ENCODE results near the gene AQP1.

AQP1 gene

DNA sequence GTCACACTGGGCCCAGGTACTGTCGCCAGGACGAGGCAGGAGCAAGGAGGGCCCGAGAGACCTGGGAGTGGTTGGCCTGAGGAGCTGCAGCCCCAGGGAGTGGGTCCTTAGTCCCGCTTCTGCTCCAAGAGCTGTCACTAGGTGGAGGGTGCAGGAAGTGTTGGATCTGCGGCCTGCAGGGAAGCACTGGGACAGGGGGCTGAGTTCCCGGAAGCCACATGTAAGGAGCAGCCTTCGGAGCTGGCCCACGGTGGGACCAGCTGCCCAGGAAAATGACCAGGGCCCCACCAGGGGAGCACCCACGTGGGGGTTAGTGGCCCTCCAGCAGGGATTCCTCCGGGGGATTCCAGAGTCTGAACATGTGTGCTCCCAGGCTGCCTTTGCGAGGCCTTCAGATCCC, 9.2 kb upstream of the AQP1 start:
- in situ Hi-C loops (cut with MboI; ENCODE audit: low pct_unique_long_range_greater_than_20kb, low sequenced_read_pairs) = no loop called here
- no peak for DNase-seq

GRCh38 chr7:30903146-30903545, 8.5 kb upstream of the AQP1 start:
- DNase-seq = no peak
- in situ Hi-C loops (cut with MboI; ENCODE audit: low pct_unique_long_range_greater_than_20kb, low sequenced_read_pairs) = no loop called here

- DNase-seq = no peak
- in situ Hi-C loops (cut with MboI; ENCODE audit: low pct_unique_long_range_greater_than_20kb, low sequenced_read_pairs) = no loop called here
These were observed 7.1 kb upstream of the AQP1 start for GRCh38 chr7:30904561-30904960.

DNA sequence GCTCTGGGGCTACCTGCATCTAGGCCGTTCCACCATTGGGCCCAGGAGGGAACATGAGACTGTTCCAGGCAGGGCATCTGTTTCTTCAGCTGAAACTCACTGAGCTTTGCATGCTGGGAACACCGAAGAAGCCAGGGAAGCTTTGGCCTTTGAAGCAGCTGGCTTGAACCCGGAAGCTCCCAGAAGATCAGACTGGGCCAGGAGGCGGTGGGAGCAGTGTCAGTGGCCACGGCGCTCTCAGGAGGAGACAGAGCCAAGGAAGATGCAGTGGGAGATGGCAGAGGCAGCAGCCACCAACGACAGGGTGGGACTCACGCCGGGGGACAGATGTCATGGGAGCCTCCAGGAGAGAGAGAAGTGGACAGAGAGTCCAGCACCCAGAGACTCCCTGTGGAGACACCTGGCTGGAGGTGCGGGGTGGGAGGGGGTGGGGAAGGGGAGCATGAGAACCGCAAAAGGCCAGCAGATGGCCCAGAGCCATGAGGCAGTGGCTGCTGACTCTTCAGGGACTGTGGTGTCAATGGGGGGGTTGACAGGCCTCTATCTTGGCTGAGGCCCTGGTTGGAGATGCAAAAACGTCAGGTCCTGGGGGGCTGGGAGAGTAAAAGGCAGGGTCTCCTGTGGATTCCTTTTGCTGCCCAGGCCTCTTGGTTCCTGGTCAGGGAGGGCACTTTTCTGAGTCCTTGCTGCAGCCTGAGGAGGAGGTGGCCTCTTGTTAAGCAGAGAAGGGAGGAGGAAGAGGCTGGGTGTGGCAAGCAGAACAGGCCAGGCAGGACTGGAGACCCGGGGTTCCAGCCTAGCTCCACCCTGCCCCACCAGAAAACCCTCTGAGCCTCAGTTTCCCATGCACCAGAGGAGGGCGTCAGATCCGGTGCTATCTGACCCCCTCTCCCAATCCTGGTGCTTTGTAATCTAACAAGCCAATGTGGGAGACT, 6.3 kb upstream of the AQP1 start:
- DNase-seq = no peak
- in situ Hi-C loops (cut with MboI; ENCODE audit: low pct_unique_long_range_greater_than_20kb, low sequenced_read_pairs) = no loop called here

DNA sequence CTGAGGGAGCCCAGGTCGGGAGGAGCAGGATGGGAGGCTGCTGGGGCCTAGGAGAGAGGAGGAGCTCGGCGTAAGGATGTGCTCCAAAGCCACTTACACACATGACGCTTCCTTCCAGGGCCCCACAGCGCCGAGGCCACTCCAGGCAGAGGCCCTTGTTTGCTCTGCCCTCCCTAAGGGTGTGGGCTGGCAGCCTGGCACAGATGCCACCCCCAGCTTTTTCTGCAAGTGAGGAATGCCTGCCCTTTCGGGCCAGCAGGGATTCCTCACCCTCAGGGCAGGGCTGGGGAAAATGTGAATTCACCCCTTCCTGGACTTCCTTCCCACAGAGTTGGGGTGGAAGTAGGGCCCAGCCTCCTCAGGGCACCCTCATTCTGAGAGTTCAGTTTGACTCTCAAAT, 5.6 kb upstream of the AQP1 start:
- in situ Hi-C loops (cut with MboI; ENCODE audit: low pct_unique_long_range_greater_than_20kb, low sequenced_read_pairs) = no loop called here

GRCh38 chr7:30906515-30907240, 5.0 kb upstream of the AQP1 start:
- DNase-seq = no peak
- in situ Hi-C loops (cut with MboI; ENCODE audit: low pct_unique_long_range_greater_than_20kb, low sequenced_read_pairs) = no loop called here

More for the DNA sequence above, 5.6 kb upstream of the AQP1 start:
- no peak for DNase-seq

DNA sequence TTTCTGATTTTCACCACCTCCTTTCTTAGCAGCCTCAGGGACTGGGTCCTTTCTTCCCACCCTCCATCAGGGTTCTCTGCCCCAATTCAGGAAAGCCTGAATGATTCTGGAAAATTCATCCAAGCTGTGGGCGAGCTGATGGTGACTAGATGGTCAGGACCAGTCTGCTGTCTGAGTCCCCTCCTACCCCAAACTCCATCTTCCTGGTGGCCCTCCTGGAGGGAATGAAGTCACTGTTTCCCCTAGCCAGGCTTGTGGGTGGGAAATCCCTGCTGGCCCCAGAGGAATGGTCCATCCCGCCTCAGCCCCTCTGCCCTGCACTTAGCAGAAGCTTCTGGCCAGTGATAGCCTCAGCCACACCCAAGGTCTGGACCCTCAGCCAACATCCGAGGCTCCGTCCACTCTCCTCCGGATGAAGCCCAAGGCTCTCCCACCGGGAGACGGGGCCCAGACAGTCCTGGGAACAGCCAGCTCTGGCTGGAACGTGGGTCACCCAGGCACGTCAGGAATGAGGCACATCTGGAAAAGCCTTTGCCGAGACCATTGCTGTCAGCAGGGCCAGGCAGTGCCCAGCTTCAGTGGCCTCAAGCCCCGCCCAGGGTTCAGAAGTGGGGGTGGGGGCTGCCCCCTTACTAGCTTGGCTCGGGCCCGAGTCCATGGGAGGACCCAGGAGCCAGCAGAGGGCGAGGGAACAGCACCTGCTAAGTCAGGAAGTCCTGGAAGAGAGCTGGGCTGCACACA, 4.0 kb upstream of the AQP1 start:
- in situ Hi-C loops (cut with MboI; ENCODE audit: low pct_unique_long_range_greater_than_20kb, low sequenced_read_pairs) = no loop called here
- no peak for DNase-seq

DNA sequence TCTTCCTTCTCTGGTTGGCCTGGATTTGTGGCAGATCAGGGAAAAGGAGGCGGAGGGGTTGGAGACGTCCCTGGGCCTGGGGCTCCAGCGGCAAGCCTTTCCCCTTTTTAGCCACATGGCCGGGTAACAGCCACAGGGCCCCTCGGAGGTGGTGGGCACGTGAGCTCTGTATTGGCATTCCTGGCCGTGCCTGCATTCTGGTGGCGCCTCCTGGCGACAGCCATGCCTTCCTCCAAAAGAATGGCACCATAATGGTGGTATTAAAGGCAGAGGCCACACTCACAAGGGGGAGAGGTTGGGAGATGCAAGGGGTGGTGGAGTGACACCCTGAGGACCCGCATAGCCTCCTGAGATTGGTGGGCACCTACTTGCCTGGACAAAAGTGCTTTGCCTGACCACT, 3.0 kb upstream of the AQP1 start:
- no peak for DNase-seq
- in situ Hi-C loops (cut with MboI; ENCODE audit: low pct_unique_long_range_greater_than_20kb, low sequenced_read_pairs) = no loop called here

- in situ Hi-C loops (cut with MboI; ENCODE audit: low pct_unique_long_range_greater_than_20kb, low sequenced_read_pairs) = no loop called here
These were observed 2.2 kb upstream of the AQP1 start for GRCh38 chr7:30909431-30909830.

GRCh38 chr7:30910411-30911073, 1.1 kb upstream of the AQP1 start:
- in situ Hi-C loops (cut with MboI; ENCODE audit: low pct_unique_long_range_greater_than_20kb, low sequenced_read_pairs) = no loop called here
- no peak for DNase-seq

More at GRCh38 chr7:30909431-30909830, 2.2 kb upstream of the AQP1 start:
- no peak for DNase-seq

DNA sequence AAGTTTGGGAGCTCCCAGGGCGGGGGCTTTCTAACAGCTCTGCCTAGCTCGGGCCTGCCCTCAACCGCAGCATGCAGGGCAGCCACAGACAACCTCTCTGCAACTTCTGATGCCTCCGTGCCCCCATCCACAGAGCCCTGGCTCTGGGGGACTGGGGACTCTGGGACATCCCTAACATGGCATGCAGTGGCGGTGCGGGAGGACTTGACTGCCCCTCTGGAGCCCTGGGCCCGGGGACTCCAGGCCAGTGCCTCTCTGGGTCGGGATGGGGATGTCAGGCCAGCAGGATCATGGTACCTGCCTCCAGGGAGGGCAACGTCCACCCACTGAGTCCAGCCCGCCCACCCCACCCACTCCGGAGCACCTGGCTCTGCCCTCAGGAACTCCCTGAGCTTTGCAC, 520 bp upstream of the AQP1 start:
- no peak for DNase-seq
- in situ Hi-C loops (cut with MboI; ENCODE audit: low pct_unique_long_range_greater_than_20kb, low sequenced_read_pairs) = no loop called here

GRCh38 chr7:30912021-30912730, 523 bp downstream of the AQP1 start:
- in situ Hi-C loops (cut with MboI; ENCODE audit: low pct_unique_long_range_greater_than_20kb, low sequenced_read_pairs) = no loop called here

GRCh38 chr7:30912731-30912985, 1.0 kb downstream of the AQP1 start:
- DNase-seq = no peak
- in situ Hi-C loops (cut with MboI; ENCODE audit: low pct_unique_long_range_greater_than_20kb, low sequenced_read_pairs) = no loop called here

More at GRCh38 chr7:30912021-30912730, 523 bp downstream of the AQP1 start:
- DNase-seq = no peak

GRCh38 chr7:30912986-30913811, 1.5 kb downstream of the AQP1 start:
- no peak for DNase-seq
- in situ Hi-C loops (cut with MboI; ENCODE audit: low pct_unique_long_range_greater_than_20kb, low sequenced_read_pairs) = no loop called here

DNA sequence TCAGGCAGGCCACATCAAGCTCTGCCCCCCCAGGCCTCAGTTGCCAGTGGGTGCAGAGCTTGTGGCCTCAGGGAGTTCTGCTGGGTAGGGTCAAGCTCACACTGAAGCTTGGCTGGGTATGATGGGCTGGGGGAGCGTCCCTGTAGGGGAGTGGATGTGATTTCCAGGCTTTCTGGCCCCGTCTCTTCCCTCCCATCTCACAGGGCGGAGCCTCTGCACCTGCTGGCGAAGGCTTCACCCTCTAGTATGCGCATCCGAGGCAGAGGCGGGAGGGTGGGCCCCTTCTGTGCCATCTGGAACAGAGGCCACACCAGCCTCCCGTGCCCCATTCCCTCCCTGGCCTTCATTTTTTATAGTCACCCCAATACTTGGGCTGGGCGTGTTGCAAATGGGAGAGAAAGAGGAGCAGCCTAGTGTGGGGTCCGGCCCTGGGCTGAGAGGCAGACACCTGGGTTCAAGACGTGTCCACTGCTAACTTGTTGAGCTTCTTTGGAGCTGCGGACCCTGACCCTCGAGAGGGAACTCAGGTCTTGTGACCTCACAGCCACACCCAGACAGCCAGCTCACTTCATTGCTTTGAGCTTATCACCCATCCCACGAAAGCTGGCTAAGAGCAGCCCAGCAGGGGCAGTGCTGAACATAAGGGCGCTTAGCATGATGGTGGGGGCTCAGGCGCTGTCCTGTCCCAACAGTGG, 2.3 kb downstream of the AQP1 start:
- in situ Hi-C loops (cut with MboI; ENCODE audit: low pct_unique_long_range_greater_than_20kb, low sequenced_read_pairs) = no loop called here
- no peak for DNase-seq

DNA sequence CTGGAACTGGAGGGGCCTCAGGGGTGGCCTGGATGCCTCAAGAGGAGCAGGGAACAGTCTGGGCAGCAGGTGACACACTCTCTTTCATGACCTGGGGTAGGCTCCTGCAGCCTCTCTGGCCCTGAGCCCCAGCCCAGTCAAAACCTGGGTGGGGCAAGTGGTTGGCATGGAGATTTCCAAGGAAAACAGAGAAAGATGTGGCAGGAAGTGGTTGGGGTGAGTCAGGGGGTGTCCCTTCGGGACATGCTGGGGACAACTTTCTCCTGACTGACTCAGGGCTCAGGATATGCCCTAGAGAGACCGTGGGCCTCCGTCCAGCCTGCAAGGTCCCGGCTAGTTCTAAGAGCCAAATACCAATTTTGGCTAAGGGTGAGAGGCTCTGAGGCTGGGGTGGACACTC, 2.9 kb downstream of the AQP1 start:
- in situ Hi-C loops (cut with MboI; ENCODE audit: low pct_unique_long_range_greater_than_20kb, low sequenced_read_pairs) = no loop called here
- no peak for DNase-seq

DNA sequence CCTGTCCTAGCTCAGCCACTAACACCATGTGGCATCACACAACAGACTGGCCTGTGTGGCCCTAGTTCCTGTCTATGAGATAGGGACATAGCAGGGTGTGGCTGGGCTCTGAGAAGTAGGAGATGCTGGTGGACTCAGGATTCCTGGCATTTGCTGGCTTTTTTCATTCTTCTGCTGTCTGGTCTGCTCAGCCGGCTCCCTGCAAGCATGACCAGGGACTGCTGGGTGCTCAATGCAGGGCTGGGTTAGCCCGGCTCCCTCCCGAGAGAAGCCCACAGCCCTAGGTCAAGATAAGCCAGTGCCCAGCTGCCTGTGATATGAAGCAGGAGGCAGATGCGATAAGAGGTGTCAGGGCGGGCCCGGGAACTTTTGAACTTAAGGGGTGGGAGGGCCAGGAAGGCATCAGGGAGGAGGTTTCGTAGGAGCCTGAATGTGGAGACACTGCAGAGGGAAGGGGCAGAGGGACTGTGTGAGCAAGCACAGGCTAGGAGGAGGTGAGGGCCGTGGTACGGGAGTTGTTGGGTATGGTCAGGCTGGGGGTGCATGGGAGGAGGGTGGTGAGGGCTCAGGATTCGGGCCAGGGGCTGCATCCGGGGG, 3.5 kb downstream of the AQP1 start:
- in situ Hi-C loops (cut with MboI; ENCODE audit: low pct_unique_long_range_greater_than_20kb, low sequenced_read_pairs) = no loop called here
- DNase-seq = no peak
